GM10266 (cell line): ENCODE measurements around the gene SDK2.

Experiments used
- DNase-seq: peaks from one replicate; pipeline ENCODE4 v3.0.0; 2012; ENCODE audit errors: extremely low spot score
- CTCF ChIP-seq: IDR thresholded peaks from 2 replicates; pipeline ENCODE4 v1.5.1; 2012; ENCODE audit warnings: mild to moderate bottlenecking, low read depth; ENCODE audit not compliant: control insufficient read depth, insufficient read depth; ENCODE audit errors: missing control alignments

SDK2 gene

GRCh38 chr17:73420897-73421296, 223.3 kb downstream of the SDK2 start:
- DNase-seq: no peak
- TF ChIP-seq CTCF: no peak

DNA sequence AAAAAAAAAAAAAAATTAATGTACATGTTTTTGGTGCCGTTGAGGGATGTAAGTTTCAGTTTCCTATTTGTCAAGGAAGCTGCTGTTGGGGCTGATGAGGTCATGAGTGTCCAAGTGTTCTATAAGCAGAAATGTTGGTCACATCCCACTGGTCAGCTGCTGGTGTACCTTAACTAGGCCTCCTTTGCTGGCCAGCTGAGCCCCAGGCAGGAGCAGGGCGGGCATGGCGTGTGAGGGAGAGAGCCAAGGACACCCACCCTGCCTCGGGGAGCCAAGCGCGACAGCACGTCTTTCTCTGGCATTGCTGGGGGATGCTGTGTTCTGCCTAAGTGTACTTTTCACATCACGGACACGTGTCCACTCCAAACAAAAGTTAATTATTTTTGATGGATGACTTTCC, 224.4 kb downstream of the SDK2 start:
- TF ChIP-seq CTCF: no peak
- no peak for DNase-seq

- DNase-seq: no peak
- no peak for TF ChIP-seq CTCF
These were observed 225.2 kb downstream of the SDK2 start for GRCh38 chr17:73419051-73419450.

DNA sequence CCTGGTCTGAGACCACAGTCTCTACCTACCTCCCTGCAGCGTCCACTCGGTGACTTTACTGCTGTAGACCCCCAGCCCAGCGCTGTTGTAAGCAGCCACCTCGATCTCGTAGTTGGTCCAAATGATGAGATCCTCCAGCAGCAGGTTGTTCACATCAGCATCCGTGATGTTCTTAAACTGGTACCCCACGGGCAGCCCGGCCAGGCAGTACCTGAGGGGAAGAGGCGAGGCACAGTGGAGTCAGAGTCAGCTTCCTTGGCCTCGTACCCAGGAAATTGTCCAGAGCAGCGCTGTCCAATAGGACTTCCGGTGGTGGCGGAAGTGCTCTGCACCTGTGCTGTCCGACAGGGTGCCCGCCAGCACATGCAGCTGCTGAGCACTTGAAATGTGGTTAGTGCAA, 228.5 kb downstream of the SDK2 start:
- no peak for TF ChIP-seq CTCF
- DNase-seq: no peak

DNA sequence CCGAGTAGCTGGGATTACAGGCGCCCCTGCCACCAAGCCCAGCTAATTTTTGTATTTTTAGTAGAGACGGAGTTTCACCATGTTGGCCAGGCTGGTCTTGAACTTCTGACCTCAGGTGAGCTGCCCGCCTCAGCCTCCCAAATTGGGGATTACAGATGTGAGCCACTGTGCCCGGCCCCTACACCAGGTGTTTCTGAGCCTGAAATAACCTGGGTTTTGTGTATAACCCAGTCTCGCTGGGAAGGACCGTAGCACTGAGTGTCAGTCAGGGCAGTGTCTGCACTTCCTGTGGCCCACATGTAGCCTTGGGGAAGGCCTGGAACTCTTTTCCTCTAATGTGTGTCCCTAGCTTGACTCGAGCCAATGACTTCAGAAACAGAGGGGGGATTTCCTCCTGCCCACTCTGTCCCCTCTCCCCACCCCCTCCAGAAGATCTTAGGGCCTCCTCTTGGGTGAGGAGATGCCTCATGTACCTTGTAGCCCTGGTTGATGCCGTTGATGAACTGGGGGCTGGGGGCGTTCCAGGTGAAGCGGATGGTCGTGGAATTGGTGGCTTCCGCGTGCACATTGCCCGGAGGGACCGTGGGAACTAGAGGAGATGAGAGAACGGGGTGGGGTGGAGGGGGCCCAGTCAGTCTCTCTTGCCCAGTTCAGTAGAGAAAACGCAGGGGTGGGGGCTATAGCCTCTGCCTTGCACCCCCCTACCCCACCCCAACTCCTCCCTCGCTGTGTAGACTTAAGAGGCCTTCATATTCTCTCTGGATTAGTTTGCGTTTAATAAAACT, 229.9 kb downstream of the SDK2 start:
- no peak for TF ChIP-seq CTCF
- no peak for DNase-seq

DNA sequence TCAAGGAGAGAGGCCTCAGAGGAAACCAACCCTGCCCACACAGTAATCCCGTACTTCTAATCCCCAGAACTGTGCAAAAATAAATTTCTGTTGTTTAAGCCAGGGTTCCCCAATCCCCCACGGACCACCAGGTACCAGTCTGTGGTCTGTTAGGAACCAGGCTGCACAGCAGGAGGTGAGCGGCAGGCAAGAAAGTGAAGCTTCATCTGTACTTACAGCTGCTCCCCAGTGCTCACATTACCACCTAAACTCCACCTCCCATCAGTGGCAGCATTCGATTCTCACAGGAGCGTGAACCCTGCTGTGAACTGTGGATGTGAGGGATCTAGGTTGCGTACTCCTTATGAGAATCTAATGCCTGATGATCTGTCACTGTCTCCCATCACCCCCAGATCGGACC, 231.3 kb downstream of the SDK2 start:
- no peak for DNase-seq
- TF ChIP-seq CTCF: no peak

DNA sequence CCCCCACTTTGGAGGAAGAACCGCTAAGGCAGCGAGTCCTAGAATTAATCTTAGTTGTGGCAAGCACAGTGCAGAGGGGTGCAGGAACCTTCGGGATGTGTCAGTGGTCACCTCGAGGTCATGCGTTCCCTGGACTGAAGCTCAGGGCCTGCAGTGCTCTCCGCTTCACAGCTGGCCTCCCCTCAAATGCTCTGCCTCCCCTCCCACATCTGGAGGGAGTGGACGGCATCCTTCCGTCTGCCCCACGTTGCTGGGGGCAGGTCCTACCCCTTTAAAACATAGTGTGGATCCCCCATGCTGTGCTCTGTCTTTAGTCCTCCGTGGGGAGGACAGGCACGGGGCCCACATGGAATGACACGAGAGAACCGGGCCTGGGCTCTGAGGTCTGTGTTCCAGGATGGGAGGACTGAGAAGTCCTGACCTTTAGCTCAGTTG, 232.9 kb downstream of the SDK2 start:
- TF ChIP-seq CTCF: no peak
- DNase-seq: no peak
